ENCODE measurements around the gene ATP9B. TPM values are rescaled to one million over a fixed set of nuclear protein-coding genes. Genes with fewer than 3 reads are reported as not detected.

ATP9B gene
- total RNA-seq, 2 experiments from 2014 or later: 61.9 to 63.5 TPM

DNA sequence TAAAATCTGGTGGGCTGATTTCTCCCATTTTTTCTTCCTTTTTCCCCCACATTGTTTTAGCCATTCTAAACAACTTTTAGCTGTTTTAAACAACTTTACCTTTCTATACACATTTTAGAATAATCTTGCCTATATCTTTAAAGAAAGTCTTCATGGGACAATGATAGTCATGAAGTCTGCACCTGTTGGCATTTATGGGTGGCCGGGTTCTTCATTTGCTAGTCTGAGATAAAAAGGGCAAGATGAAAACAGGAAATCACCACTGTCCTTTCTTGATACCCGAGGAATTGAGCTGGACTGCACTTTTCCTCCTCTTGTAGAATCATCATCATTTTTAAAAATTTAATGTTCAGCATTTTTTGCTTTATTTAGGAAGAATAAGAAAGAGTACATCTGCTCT is 104.5 kb downstream of the ATP9B start:
- ChIA-PET CTCF (no interaction called here), POLR2A (interaction anchor here (0.6 kb wide), 1 partner anchor 62 kb away, joined by 3 read pairs; no protein-coding TSS in a partner anchor)
- Mint-ChIP-seq H3K27me3 (no peaks in the 10 kb centered on the region), H3K4me1 (ENCODE audit: low read depth) (peaks cover 9% of the 10 kb centered on the region), H3K9me3 (no peaks in the 10 kb centered on the region), H3K27ac (no peak overlapping the region), H3K36me3 (ENCODE audit: low read depth) (peaks cover 83% of the 10 kb centered on the region), H3K4me3 (no peak overlapping the region)
- ATAC-seq (ENCODE audit: poor library complexity) (no peak), DNase-seq (no peak)
- intact Hi-C loops (cut with DNase I, micrococcal nuclease): no loop called here
- H3K27me3 ChIP-seq (ENCODE audit: control insufficient read depth in 1 of 2, insufficient read depth in 2 of 2, low read length in 2 of 2): no peaks in the 10 kb centered on the region
- H3K4me3 ChIP-seq (ENCODE audit: low read length): no peak overlapping the region
- peaks cover 21% of the 10 kb centered on the region for H3K36me3 ChIP-seq (ENCODE audit: insufficient read depth, low read length)
- no peak for TF ChIP-seq CTCF (IDR thresholded peaks at IDR 0.05)
- H3K9me3 ChIP-seq (ENCODE audit: control insufficient read depth in 1 of 2, insufficient read depth in 1 of 2, low read length in 2 of 2): no peaks in the 10 kb centered on the region
- H3K4me1 ChIP-seq (ENCODE audit: insufficient read depth, low read length): no peaks in the 10 kb centered on the region
- no peak overlapping the region for H3K27ac ChIP-seq (ENCODE audit: low read depth in 1 of 2, low read length in 2 of 2)

GRCh38 chr18:79178113-79178531 is 108.9 kb downstream of the ATP9B start:
- H3K27ac Mint-ChIP-seq: no peak overlapping the region

DNA sequence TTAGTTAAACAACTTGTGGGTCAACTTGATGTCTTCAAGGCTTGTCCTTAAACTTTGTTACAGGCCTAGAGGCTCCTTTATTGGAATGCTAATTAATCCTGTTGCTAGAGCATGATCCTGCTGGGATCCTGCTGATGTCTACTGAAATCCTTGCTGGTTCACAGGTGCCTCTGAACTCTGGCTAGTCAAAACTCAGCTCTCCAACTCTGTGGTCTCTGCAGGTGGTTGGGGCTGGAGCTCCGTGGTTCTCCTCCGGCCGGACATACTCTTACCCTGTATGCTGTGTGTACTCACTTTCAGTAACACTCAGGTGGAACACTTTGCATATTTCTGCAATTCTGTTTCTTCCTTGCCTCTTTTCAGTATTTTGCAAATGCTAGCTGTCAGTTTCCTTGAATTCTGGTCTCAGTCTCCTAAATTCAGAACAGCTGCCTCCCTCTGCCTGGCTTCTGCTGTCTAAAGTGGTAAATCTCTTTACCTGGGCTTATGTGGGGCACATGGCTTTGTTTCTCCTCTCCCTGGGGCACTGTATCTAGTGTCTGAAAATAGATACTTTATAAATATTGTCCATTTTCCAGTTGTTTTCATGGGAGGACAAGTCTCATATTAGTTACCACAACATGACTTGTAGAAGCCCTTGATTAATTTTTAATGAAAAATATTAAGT is 113.0 kb downstream of the ATP9B start:
- H3K27ac ChIP-seq (ENCODE audit: low read depth in 1 of 2, low read length in 2 of 2): no peak overlapping the region
- no peaks in the 10 kb centered on the region for H3K9me3 Mint-ChIP-seq
- H3K27me3 Mint-ChIP-seq: no peaks in the 10 kb centered on the region
- intact Hi-C loops (cut with DNase I, micrococcal nuclease): no loop called here
- no peak overlapping the region for H3K27ac Mint-ChIP-seq
- no peak overlapping the region for H3K4me3 Mint-ChIP-seq
- no peaks in the 10 kb centered on the region for H3K27me3 ChIP-seq (ENCODE audit: control insufficient read depth in 1 of 2, insufficient read depth in 2 of 2, low read length in 2 of 2)
- DNase-seq (no peak), ATAC-seq (ENCODE audit: poor library complexity) (no peak)
- H3K36me3 Mint-ChIP-seq (ENCODE audit: low read depth): peaks cover 78% of the 10 kb centered on the region
- CTCF ChIA-PET: no interaction called here
- H3K4me3 ChIP-seq (ENCODE audit: low read length): no peak overlapping the region
- no peak for TF ChIP-seq CTCF (IDR thresholded peaks at IDR 0.05)
- peaks cover 15% of the 10 kb centered on the region for H3K4me1 Mint-ChIP-seq (ENCODE audit: low read depth)
- POLR2A ChIA-PET: no interaction called here
- H3K4me1 ChIP-seq (ENCODE audit: insufficient read depth, low read length): no peaks in the 10 kb centered on the region
- H3K9me3 ChIP-seq (ENCODE audit: control insufficient read depth in 1 of 2, insufficient read depth in 1 of 2, low read length in 2 of 2): no peaks in the 10 kb centered on the region
- H3K36me3 ChIP-seq (ENCODE audit: insufficient read depth, low read length): peaks cover 8% of the 10 kb centered on the region

More at GRCh38 chr18:79178113-79178531, 108.9 kb downstream of the ATP9B start:
- Histone ChIP-seq H3K9me3 (ENCODE audit: control insufficient read depth in 1 of 2, insufficient read depth in 1 of 2, low read length in 2 of 2) (no peaks in the 10 kb centered on the region), H3K4me1 (ENCODE audit: insufficient read depth, low read length) (no peaks in the 10 kb centered on the region), H3K27ac (ENCODE audit: low read depth in 1 of 2, low read length in 2 of 2) (no peak overlapping the region), H3K4me3 (ENCODE audit: low read length) (no peak overlapping the region), H3K27me3 (ENCODE audit: control insufficient read depth in 1 of 2, insufficient read depth in 2 of 2, low read length in 2 of 2) (no peaks in the 10 kb centered on the region), H3K36me3 (ENCODE audit: insufficient read depth, low read length) (peaks cover 21% of the 10 kb centered on the region)
- H3K9me3 Mint-ChIP-seq: no peaks in the 10 kb centered on the region
- no peak for DNase-seq
- CTCF ChIA-PET: no interaction called here
- H3K27me3 Mint-ChIP-seq: no peaks in the 10 kb centered on the region
- H3K4me3 Mint-ChIP-seq: no peak overlapping the region
- no peak for ATAC-seq (ENCODE audit: poor library complexity)
- H3K36me3 Mint-ChIP-seq (ENCODE audit: low read depth): peaks cover 90% of the 10 kb centered on the region
- intact Hi-C loops (cut with DNase I, micrococcal nuclease): no loop called here
- peaks cover 19% of the 10 kb centered on the region for H3K4me1 Mint-ChIP-seq (ENCODE audit: low read depth)
- TF ChIP-seq CTCF (IDR thresholded peaks at IDR 0.05): no peak
- POLR2A ChIA-PET: no interaction called here

Data from CD4-positive, alpha-beta T cell (primary cell).